Astrocyte (in vitro differentiated cells and primary cell): ENCODE measurements around the gene WWP2. TPM values are rescaled to one million over a fixed set of nuclear protein-coding genes. Genes with fewer than 3 reads are reported as not detected.
"Not testable (repeated sequence)": the region's sequence is repeated elsewhere in the genome, so short reads cannot be mapped to it uniquely, and the experiment has no call there.

Experiments used
- DNase-seq: peaks from one replicate; pipeline ENCODE4 v3.0.0-alpha.2; 2010; ENCODE audit warnings: low read depth
- FAIRE-seq: peaks from 2 replicates; lab custom pipeline; 2011; peaks lifted over from hg19 to GRCh38; lab: Jason Lieb, UNC
- H2AFZ ChIP-seq: 2 replicates; pipeline ENCODE4 v1.6.0; 2012; ENCODE audit warnings: low read depth, low read length, inconsistent platforms
- H3K27ac ChIP-seq: 2 replicates; pipeline ENCODE4 v1.5.1; 2011; ENCODE audit warnings: low read depth, low read length, inconsistent platforms
- H3K27me3 ChIP-seq: 2 replicates; pipeline ENCODE4 v1.6.0; 2011; ENCODE audit warnings: low read length, inconsistent platforms; ENCODE audit not compliant: insufficient read depth
- H3K36me3 ChIP-seq: 2 replicates; pipeline ENCODE4 v1.5.1; 2011; ENCODE audit warnings: low read length, inconsistent platforms; ENCODE audit not compliant: insufficient read depth
- H3K4me1 ChIP-seq: 2 replicates; pipeline ENCODE4 v1.5.1; 2011; ENCODE audit warnings: low read length, inconsistent platforms; ENCODE audit not compliant: insufficient read depth
- H3K4me2 ChIP-seq: 2 replicates; pipeline ENCODE4 v1.6.0; 2012; ENCODE audit warnings: low read length, inconsistent platforms
- H3K4me3 ChIP-seq: 2 replicates; pipeline ENCODE4 v1.5.1; 2011; ENCODE audit warnings: low read depth, mild to moderate bottlenecking, low read length, inconsistent platforms; ENCODE audit not compliant: insufficient read depth
- H3K79me2 ChIP-seq: 2 replicates; pipeline ENCODE4 v1.6.0; 2012; ENCODE audit warnings: mild to moderate bottlenecking, low read length, inconsistent platforms; ENCODE audit not compliant: insufficient read depth
- H3K9ac ChIP-seq: 2 replicates; pipeline ENCODE4 v1.6.0; 2012; ENCODE audit warnings: mild to moderate bottlenecking, low read length, inconsistent platforms
- H3K9me3 ChIP-seq: 2 replicates; pipeline ENCODE4 v1.5.1; 2012; ENCODE audit warnings: low read depth, mild to moderate bottlenecking, low read length, inconsistent platforms; ENCODE audit not compliant: insufficient read depth
- H4K20me1 ChIP-seq: 2 replicates; pipeline ENCODE4 v1.6.0; 2012; ENCODE audit warnings: low read length, inconsistent platforms; ENCODE audit not compliant: insufficient read depth
- H3K27ac Mint-ChIP-seq: one replicate; pipeline ENCODE4 v1.8.0; 2021; ENCODE audit warnings: mild to moderate bottlenecking, mixed read lengths; ENCODE audit not compliant: unreplicated experiment
- H3K27me3 Mint-ChIP-seq: one replicate; pipeline ENCODE4 v1.8.0; 2021; ENCODE audit warnings: low read depth, mixed read lengths; ENCODE audit not compliant: unreplicated experiment
- H3K36me3 Mint-ChIP-seq: one replicate; pipeline ENCODE4 v1.8.0; 2021; ENCODE audit warnings: low read depth, mixed read lengths; ENCODE audit not compliant: unreplicated experiment
- H3K4me1 Mint-ChIP-seq: one replicate; pipeline ENCODE4 v1.8.0; 2021; ENCODE audit warnings: low read depth, mixed read lengths; ENCODE audit not compliant: unreplicated experiment
- H3K4me3 Mint-ChIP-seq: one replicate; pipeline ENCODE4 v1.8.0; 2021; ENCODE audit warnings: mild to moderate bottlenecking, moderate library complexity, mixed read lengths; ENCODE audit not compliant: unreplicated experiment
- H3K9me3 Mint-ChIP-seq: one replicate; pipeline ENCODE4 v1.8.0; 2021; ENCODE audit warnings: mild to moderate bottlenecking, mixed read lengths; ENCODE audit not compliant: unreplicated experiment
- CTCF ChIP-seq: IDR thresholded peaks from 2 replicates; pipeline ENCODE4 v1.5.1; 2011; ENCODE audit warnings: low read depth, mild to moderate bottlenecking, inconsistent platforms, low read length, moderate library complexity; ENCODE audit not compliant: insufficient read depth
- EZH2 ChIP-seq: IDR thresholded peaks from 2 replicates; pipeline ENCODE4 v1.6.1; 2012; ENCODE audit warnings: mild to moderate bottlenecking, low read length, inconsistent platforms; ENCODE audit not compliant: insufficient read depth
- total RNA-seq: library from RNA; stranded (reverse); gene quantifications from 2 replicates; pipeline ENCODE4 v1.2.1, GENCODE V29; 2021

Gene WWP2
- total RNA-seq, 1 donor from 2014 or later = 28.7 TPM

DNA sequence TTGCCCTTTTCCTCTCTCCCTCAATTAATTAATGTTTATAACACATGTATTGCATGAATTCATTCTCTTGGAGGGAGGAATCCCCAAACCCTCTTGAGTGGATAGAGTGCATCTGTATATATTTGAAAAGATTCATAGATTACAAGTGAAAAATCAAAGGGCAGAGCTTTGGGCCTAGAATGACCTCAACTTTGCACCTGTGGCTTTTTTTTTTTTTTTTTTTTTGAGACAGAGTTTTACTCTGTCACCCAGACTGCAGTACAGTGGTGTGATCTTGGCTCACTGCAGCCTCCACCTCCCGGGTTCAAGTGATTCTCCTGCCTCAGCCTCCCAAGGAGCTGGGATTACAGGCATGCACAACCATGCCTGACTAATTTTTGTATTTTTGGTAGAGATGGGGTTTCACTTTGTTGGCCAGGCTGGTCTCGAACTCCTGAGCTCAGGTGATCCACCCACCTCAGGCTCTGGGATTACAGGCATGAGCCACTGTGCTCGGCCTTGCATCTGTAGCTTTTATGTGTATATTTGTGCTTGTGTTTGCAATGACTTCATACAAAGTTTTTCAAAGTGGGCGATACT is 62.5 kb downstream of the WWP2 start:
- H3K27ac ChIP-seq, H3K4me3 ChIP-seq, H3K27ac Mint-ChIP-seq, H3K4me1 ChIP-seq, H3K4me2 ChIP-seq, H3K27me3 Mint-ChIP-seq, H3K36me3 Mint-ChIP-seq, H3K4me3 Mint-ChIP-seq, H3K9ac ChIP-seq, H3K9me3 Mint-ChIP-seq, FAIRE-seq, H3K27me3 ChIP-seq, H3K4me1 Mint-ChIP-seq, H3K79me2 ChIP-seq, H2AFZ ChIP-seq, H3K9me3 ChIP-seq, DNase-seq, H4K20me1 ChIP-seq, H3K36me3 ChIP-seq: not testable (repeated sequence)

DNA sequence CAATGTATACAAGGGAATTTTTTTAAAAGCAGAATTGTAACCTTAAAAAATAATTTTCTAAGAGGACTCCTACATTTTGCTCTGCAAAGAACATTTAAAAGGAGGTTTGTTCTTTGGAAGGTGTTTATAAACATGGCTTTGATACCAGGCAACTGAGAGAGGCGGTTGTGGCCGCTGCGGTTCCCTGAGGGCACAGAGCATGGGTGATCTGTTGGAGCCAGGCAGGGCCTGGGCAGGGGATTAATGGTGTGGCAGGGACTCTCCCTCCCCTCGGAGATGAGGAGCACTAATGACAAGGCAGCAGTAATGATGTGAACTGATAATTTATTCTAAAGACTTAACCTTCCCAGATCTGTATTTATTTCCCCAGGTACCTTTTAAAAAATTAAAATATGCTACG is 65.4 kb downstream of the WWP2 start:
- H3K36me3 ChIP-seq = no peaks in the 10 kb centered on the region
- H3K9ac ChIP-seq = no peak overlapping the region
- no peaks in the 10 kb centered on the region for H3K79me2 ChIP-seq
- no peak overlapping the region for H3K27ac Mint-ChIP-seq
- no peaks in the 10 kb centered on the region for H3K9me3 ChIP-seq
- H3K4me2 ChIP-seq = no peak overlapping the region
- H3K9me3 Mint-ChIP-seq = peaks cover 2% of the 10 kb centered on the region
- DNase-seq = no peak
- no peak overlapping the region for H2AFZ ChIP-seq
- no peak overlapping the region for H3K4me3 Mint-ChIP-seq
- H3K4me1 ChIP-seq = no peaks in the 10 kb centered on the region
- peaks cover 4% of the 10 kb centered on the region for H3K36me3 Mint-ChIP-seq
- H3K4me3 ChIP-seq = no peak overlapping the region
- peaks cover 17% of the 10 kb centered on the region for H3K4me1 Mint-ChIP-seq
- no peaks in the 10 kb centered on the region for H3K27me3 ChIP-seq
- TF ChIP-seq EZH2 (no peak), CTCF (no peak)
- H3K27me3 Mint-ChIP-seq = no peaks in the 10 kb centered on the region
- no peak for FAIRE-seq
- H4K20me1 ChIP-seq = no peaks in the 10 kb centered on the region
- no peak overlapping the region for H3K27ac ChIP-seq

DNA sequence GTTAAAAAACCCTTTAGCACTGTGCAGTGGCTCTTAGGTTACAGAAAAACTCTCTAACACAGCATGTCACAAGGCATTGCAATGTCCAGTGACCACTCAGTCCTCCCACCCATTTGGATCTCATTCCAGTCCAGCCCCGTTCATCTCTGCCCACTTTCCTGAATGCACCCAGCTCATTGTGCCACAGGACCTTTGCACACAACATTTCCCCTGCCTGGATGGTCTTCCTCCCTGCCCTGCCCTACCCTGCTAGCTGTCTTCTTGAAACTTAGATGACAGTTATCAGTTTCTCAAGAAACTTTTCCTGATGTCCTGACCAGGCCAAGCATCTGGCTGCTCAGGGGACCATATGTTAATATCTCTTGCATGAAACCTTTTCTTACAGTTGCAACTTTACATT is 67.2 kb downstream of the WWP2 start:
- Mint-ChIP-seq H3K36me3 (peaks cover 4% of the 10 kb centered on the region), H3K4me1 (peaks cover 29% of the 10 kb centered on the region), H3K27me3 (no peaks in the 10 kb centered on the region), H3K4me3 (no peak overlapping the region), H3K27ac (no peak overlapping the region), H3K9me3 (peaks cover 2% of the 10 kb centered on the region)
- H2AFZ ChIP-seq = no peak overlapping the region
- H3K9me3 ChIP-seq = no peaks in the 10 kb centered on the region
- H3K9ac ChIP-seq = no peak overlapping the region
- H3K27me3 ChIP-seq = no peaks in the 10 kb centered on the region
- H3K4me1 ChIP-seq = no peaks in the 10 kb centered on the region
- H4K20me1 ChIP-seq = no peaks in the 10 kb centered on the region
- FAIRE-seq = no peak
- H3K4me3 ChIP-seq = no peak overlapping the region
- TF ChIP-seq EZH2 (no peak), CTCF (no peak)
- no peaks in the 10 kb centered on the region for H3K79me2 ChIP-seq
- no peak overlapping the region for H3K27ac ChIP-seq
- DNase-seq = no peak
- H3K4me2 ChIP-seq = no peak overlapping the region
- H3K36me3 ChIP-seq = no peaks in the 10 kb centered on the region
